BJ (cell line): ENCODE measurements around the gene DNAH9. TPM values are rescaled to one million over a fixed set of nuclear protein-coding genes. Genes with fewer than 3 reads are reported as not detected.

Source experiments
- CTCF ChIA-PET: fragments of 350-600 bp; formaldehyde crosslinking; extraction: SDS; loops from one replicate; lab custom pipeline; 2021; ENCODE audit warnings: antibody characterized with exemption, inconsistent platforms; lab: Yijun Ruan, JAX
- POLR2A ChIA-PET: fragments of 300-600 bp; sonication (Branson Sonifier 250); formaldehyde crosslinking; extraction: SDS; loops from one replicate; lab custom pipeline; 2021; ENCODE audit warnings: antibody characterized with exemption; lab: Charles Lee
- DNase-seq: peaks from one replicate; pipeline ENCODE4 v3.0.0-alpha.2; 2011; ENCODE audit warnings: low read depth
- H3K27me3 ChIP-seq: 2 replicates; pipeline ENCODE4 v1.6.0; 2011; ENCODE audit warnings: low read length; ENCODE audit not compliant: control insufficient read depth, insufficient read depth
- H3K36me3 ChIP-seq: 2 replicates; pipeline ENCODE4 v1.5.1; 2011; ENCODE audit warnings: low read length; ENCODE audit not compliant: control insufficient read depth, insufficient read depth
- H3K4me3 ChIP-seq: 2 replicates; pipeline ENCODE4 v1.5.1; 2011; ENCODE audit warnings: low read depth, mild to moderate bottlenecking, control low read depth, low read length
- polyA plus RNA-seq: library from polyadenylated mRNA; depleted of rRNA; stranded (reverse); fragments of >200 nt; gene quantifications from 2 replicates; pipeline ENCODE4 v1.2.3, GENCODE V29; 2011
- TF ChIP-seq, protein P1 (sequence below): IDR thresholded peaks from 2 replicates; pipeline ENCODE4 v1.5.1; 2011; ENCODE audit warnings: low read depth, mild to moderate bottlenecking, control low read depth, inconsistent platforms, low read length, moderate library complexity; ENCODE audit not compliant: insufficient read depth

The DNAH9 gene
- polyA plus RNA-seq, 1 experiment: not detected

GRCh38 chr17:11999696-12000095, 401.4 kb downstream of the DNAH9 start:
- H3K36me3 ChIP-seq: no peaks in the 10 kb centered on the region
- no peak overlapping the region for H3K4me3 ChIP-seq
- no peak for DNase-seq
- POLR2A ChIA-PET: no interaction called here
- no peaks in the 10 kb centered on the region for H3K27me3 ChIP-seq
- TF ChIP-seq, protein P1, sequence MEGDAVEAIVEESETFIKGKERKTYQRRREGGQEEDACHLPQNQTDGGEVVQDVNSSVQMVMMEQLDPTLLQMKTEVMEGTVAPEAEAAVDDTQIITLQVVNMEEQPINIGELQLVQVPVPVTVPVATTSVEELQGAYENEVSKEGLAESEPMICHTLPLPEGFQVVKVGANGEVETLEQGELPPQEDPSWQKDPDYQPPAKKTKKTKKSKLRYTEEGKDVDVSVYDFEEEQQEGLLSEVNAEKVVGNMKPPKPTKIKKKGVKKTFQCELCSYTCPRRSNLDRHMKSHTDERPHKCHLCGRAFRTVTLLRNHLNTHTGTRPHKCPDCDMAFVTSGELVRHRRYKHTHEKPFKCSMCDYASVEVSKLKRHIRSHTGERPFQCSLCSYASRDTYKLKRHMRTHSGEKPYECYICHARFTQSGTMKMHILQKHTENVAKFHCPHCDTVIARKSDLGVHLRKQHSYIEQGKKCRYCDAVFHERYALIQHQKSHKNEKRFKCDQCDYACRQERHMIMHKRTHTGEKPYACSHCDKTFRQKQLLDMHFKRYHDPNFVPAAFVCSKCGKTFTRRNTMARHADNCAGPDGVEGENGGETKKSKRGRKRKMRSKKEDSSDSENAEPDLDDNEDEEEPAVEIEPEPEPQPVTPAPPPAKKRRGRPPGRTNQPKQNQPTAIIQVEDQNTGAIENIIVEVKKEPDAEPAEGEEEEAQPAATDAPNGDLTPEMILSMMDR: no peak
- CTCF ChIA-PET: interaction anchor here (1.0 kb wide), 1 partner anchor 10 kb away, joined by 3 read pairs; no protein-coding TSS in a partner anchor

GRCh38 chr17:12007466-12007865, 409.2 kb downstream of the DNAH9 start:
- Histone ChIP-seq H3K36me3 (no peaks in the 10 kb centered on the region), H3K4me3 (no peak overlapping the region), H3K27me3 (0 out of 2 replicates have a peak, but pooled peaks cover 1% of the 10 kb centered on the region)
- no peak for DNase-seq
- ChIA-PET CTCF (interaction anchor here (1.1 to 1.4 kb wide), 2 partner anchors 10 to 12 kb away, joined by 3 to 9 read pairs; partner anchors contain the start of gene ZNF18), POLR2A (no interaction called here)
- TF ChIP-seq, protein P1: no peak
